IgD-negative memory B cell (primary cell): ENCODE measurements around the gene IKZF3. TPM values are rescaled to one million over a fixed set of nuclear protein-coding genes. Genes with fewer than 3 reads are reported as not detected.
"Not testable (repeated sequence)": the region's sequence is repeated elsewhere in the genome, so short reads cannot be mapped to it uniquely, and the experiment has no call there.

Experiments
- H3K27ac Mint-ChIP-seq, 3 donors: one replicate each; pipeline ENCODE4 v1.8.0; 2020 to 2022; ENCODE audit warnings: mild to moderate bottlenecking in 3 of 3, mixed read lengths in 3 of 3, moderate library complexity in 1 of 3
- H3K27me3 Mint-ChIP-seq: one replicate; pipeline ENCODE4 v1.8.0; 2021; ENCODE audit warnings: mixed read lengths
- H3K36me3 Mint-ChIP-seq: one replicate; pipeline ENCODE4 v1.8.0; 2020; ENCODE audit warnings: mild to moderate bottlenecking, mixed read lengths
- H3K4me1 Mint-ChIP-seq, 3 donors: one replicate each; pipeline ENCODE4 v1.8.0; 2020 to 2022; ENCODE audit warnings: mixed read lengths in 3 of 3, mild to moderate bottlenecking in 1 of 3
- H3K4me3 Mint-ChIP-seq, 4 donors: one replicate each; pipeline ENCODE4 v1.8.0; 2020 to 2022; ENCODE audit warnings: mild to moderate bottlenecking in 4 of 4, mixed read lengths in 4 of 4, moderate library complexity in 3 of 4
- H3K9me3 Mint-ChIP-seq, 3 donors: one replicate each; pipeline ENCODE4 v1.8.0; 2020 to 2021; ENCODE audit warnings: mixed read lengths in 3 of 3, mild to moderate bottlenecking in 1 of 3
- polyA plus RNA-seq: library from polyadenylated mRNA; unstranded; fragments of 300-500 nt; fragmentation: Illumina TruSeq; gene quantifications from one replicate; pipeline ENCODE4 v1.2.3, GENCODE V29; 2021

The IKZF3 gene
- polyA plus RNA-seq, 1 donor from 2014 or later, result 103 TPM

GRCh38 chr17:39772415-39772814, 91.7 kb downstream of the IKZF3 start:
- Mint-ChIP-seq H3K27me3 (no peaks in the 10 kb centered on the region), H3K36me3 (peaks cover 23% of the 10 kb centered on the region), H3K4me1 (peaks cover 67 to 77% (median 73%) of the 10 kb centered on the region in 3 donors), H3K9me3 (no peaks in the 10 kb centered on the region), H3K4me3 (peak overlapping the region; percentile 56 to 94 (median 78)), H3K27ac (peak overlapping the region; percentile 89 to 98 (median 96))

- H3K9me3 Mint-ChIP-seq, result no peaks in the 10 kb centered on the region
- H3K27me3 Mint-ChIP-seq, result no peaks in the 10 kb centered on the region
- H3K27ac Mint-ChIP-seq, result peak overlapping the region; percentile 87 to 98 (median 89)
- peak overlapping the region; percentile 54 to 91 (median 72) for H3K4me3 Mint-ChIP-seq
- peaks cover 75 to 88% (median 81%) of the 10 kb centered on the region in 3 donors for H3K4me1 Mint-ChIP-seq
- peaks cover 21% of the 10 kb centered on the region for H3K36me3 Mint-ChIP-seq
Observed at GRCh38 chr17:39769974-39770587, 94.0 kb downstream of the IKZF3 start.

GRCh38 chr17:39767147-39767546, 97.0 kb downstream of the IKZF3 start:
- H3K4me3 Mint-ChIP-seq, result peak overlapping the region in 3 of 4 donors; percentile 43 to 86 (median 74)
- peak overlapping the region; percentile 70 to 90 (median 76) for H3K27ac Mint-ChIP-seq
- H3K36me3 Mint-ChIP-seq, result peaks cover 13% of the 10 kb centered on the region
- peaks cover 60 to 74% (median 73%) of the 10 kb centered on the region in 3 donors for H3K4me1 Mint-ChIP-seq
- no peaks in the 10 kb centered on the region for H3K27me3 Mint-ChIP-seq
- H3K9me3 Mint-ChIP-seq, result no peaks in the 10 kb centered on the region

- peaks cover 11% of the 10 kb centered on the region for H3K36me3 Mint-ChIP-seq
- no peaks in the 10 kb centered on the region for H3K27me3 Mint-ChIP-seq
- peak overlapping the region in 2 of 4 donors; percentile 43 to 74 for H3K4me3 Mint-ChIP-seq
- peaks cover 52 to 66% (median 60%) of the 10 kb centered on the region in 3 donors for H3K4me1 Mint-ChIP-seq
- H3K27ac Mint-ChIP-seq, result peak overlapping the region; percentile 70 to 91 (median 90)
- no peaks in the 10 kb centered on the region for H3K9me3 Mint-ChIP-seq
Observed at GRCh38 chr17:39765766-39766165, 98.3 kb downstream of the IKZF3 start.

GRCh38 chr17:39765175-39765574, 98.9 kb downstream of the IKZF3 start:
- Mint-ChIP-seq H3K4me3 (peak overlapping the region in 3 of 4 donors; percentile 5 to 71 (median 18)), H3K27ac (peak overlapping the region; percentile 70 to 91 (median 90)), H3K4me1 (peaks cover 47 to 60% (median 54%) of the 10 kb centered on the region in 3 donors), H3K9me3 (no peaks in the 10 kb centered on the region), H3K36me3 (peaks cover 11% of the 10 kb centered on the region), H3K27me3 (no peaks in the 10 kb centered on the region)

GRCh38 chr17:39764171-39764570, 99.9 kb downstream of the IKZF3 start:
- not testable (repeated sequence) for H3K9me3 Mint-ChIP-seq, H3K27me3 Mint-ChIP-seq
- H3K4me3 Mint-ChIP-seq, result peak overlapping the region in 1 of 4 donors; percentile 5
- peaks cover 47 to 58% (median 52%) of the 10 kb centered on the region in 3 donors for H3K4me1 Mint-ChIP-seq
- peak overlapping the region in 2 of 3 donors; percentile 70 to 91 for H3K27ac Mint-ChIP-seq
- H3K36me3 Mint-ChIP-seq, result peaks cover 10% of the 10 kb centered on the region

- peak overlapping the region in 1 of 4 donors; percentile 3 for H3K4me3 Mint-ChIP-seq
- H3K27me3 Mint-ChIP-seq, result peaks cover under 1% of the 10 kb centered on the region
- peaks cover 50 to 59% (median 55%) of the 10 kb centered on the region in 3 donors for H3K4me1 Mint-ChIP-seq
- peak overlapping the region in 1 of 3 donors; percentile 40 for H3K27ac Mint-ChIP-seq
- H3K9me3 Mint-ChIP-seq, result no peaks in the 10 kb centered on the region
- H3K36me3 Mint-ChIP-seq, result peaks cover 13% of the 10 kb centered on the region
Observed at GRCh38 chr17:39763051-39763820, 100.9 kb downstream of the IKZF3 start.

GRCh38 chr17:39761861-39762496, 102.1 kb downstream of the IKZF3 start:
- Mint-ChIP-seq H3K4me3 (peak overlapping the region in 1 of 4 donors; percentile 41), H3K36me3 (peaks cover 13% of the 10 kb centered on the region), H3K4me1 (peaks cover 50 to 62% (median 58%) of the 10 kb centered on the region in 3 donors), H3K9me3 (no peaks in the 10 kb centered on the region), H3K27ac (peak overlapping the region; percentile 29 to 40 (median 39)), H3K27me3 (peaks cover 2% of the 10 kb centered on the region)

GRCh38 chr17:39759204-39759603, 104.9 kb downstream of the IKZF3 start:
- Mint-ChIP-seq H3K4me3 (peak overlapping the region in 3 of 4 donors; percentile 87 to 94 (median 89)), H3K4me1 (peaks cover 48 to 59% (median 51%) of the 10 kb centered on the region in 3 donors), H3K27ac (peak overlapping the region; percentile 98 to 100 (median 100)), H3K27me3 (peaks cover 2% of the 10 kb centered on the region), H3K36me3 (peaks cover 8% of the 10 kb centered on the region), H3K9me3 (no peaks in the 10 kb centered on the region)

GRCh38 chr17:39757931-39758873, 105.9 kb downstream of the IKZF3 start:
- peak overlapping the region; percentile 98 to 100 (median 100) for H3K27ac Mint-ChIP-seq
- H3K27me3 Mint-ChIP-seq, result peaks cover 2% of the 10 kb centered on the region
- no peaks in the 10 kb centered on the region for H3K9me3 Mint-ChIP-seq
- H3K4me1 Mint-ChIP-seq, result peaks cover 48 to 62% (median 52%) of the 10 kb centered on the region in 3 donors
- H3K4me3 Mint-ChIP-seq, result peak overlapping the region; percentile 23 to 94 (median 90)
- peaks cover 8% of the 10 kb centered on the region for H3K36me3 Mint-ChIP-seq

- Mint-ChIP-seq H3K4me1 (peaks cover 46 to 61% (median 56%) of the 10 kb centered on the region in 3 donors), H3K4me3 (peak overlapping the region in 3 of 4 donors; percentile 87 to 94 (median 94)), H3K27ac (peak overlapping the region; percentile 98 to 100 (median 100)), H3K36me3 (peaks cover 8% of the 10 kb centered on the region), H3K9me3 (no peaks in the 10 kb centered on the region), H3K27me3 (peaks cover 2% of the 10 kb centered on the region)
Observed at GRCh38 chr17:39757176-39757662, 106.9 kb downstream of the IKZF3 start.

GRCh38 chr17:39756380-39757079, 107.6 kb downstream of the IKZF3 start:
- H3K9me3 Mint-ChIP-seq, result no peaks in the 10 kb centered on the region
- peak overlapping the region; percentile 98 to 100 (median 100) for H3K27ac Mint-ChIP-seq
- H3K4me3 Mint-ChIP-seq, result peak overlapping the region; percentile 86 to 94 (median 90)
- peaks cover 8% of the 10 kb centered on the region for H3K36me3 Mint-ChIP-seq
- H3K4me1 Mint-ChIP-seq, result peaks cover 48 to 62% (median 57%) of the 10 kb centered on the region in 3 donors
- peaks cover 2% of the 10 kb centered on the region for H3K27me3 Mint-ChIP-seq
